K562 (cell line): Measurements from ENCODE around the gene WIPF2. TPM values are rescaled to one million over a fixed set of nuclear protein-coding genes. Genes with fewer than 3 reads are reported as not detected.
A peak's percentile ranks its signal among the peaks of the same experiment; 100 is the strongest.

Experiments
- ATAC-seq: fragments of 200-7000 bp; cut with Tn5 transposase; 3 replicates; pipeline ENCODE4 v1.9.1; 2020; ENCODE audit warnings: moderate library complexity
- BruUV-seq: library from RNA; stranded (reverse); fragments of 400-500 nt; replicated peaks from 2 replicates; lab custom pipeline; 2021; lab: Mats Ljungman, UMichigan
- CTCF ChIA-PET: fragments of 300-600 bp; formaldehyde crosslinking; extraction: SDS; loops from one replicate; lab custom pipeline; 2021; ENCODE audit warnings: low intra/inter-chr PET ratio; lab: Yijun Ruan, JAX
- POLR2A ChIA-PET: fragments of 300-600, 350-650 bp; sonication (Branson Sonifier 250); formaldehyde crosslinking; extraction: SDS; loops from one replicate; lab custom pipeline; 2021; ENCODE audit warnings: antibody characterized with exemption, inconsistent platforms; lab: Yijun Ruan, JAX
- DNase-seq, 4 experiments: peaks; one replicate each; pipeline versions ENCODE4 v3.0.0 to v3.0.0-alpha.2; 2011 to 2018; ENCODE audit warnings: low spot score in 3 of 4, mixed read lengths in 3 of 4; ENCODE audit errors: extremely low read depth in 1 of 4
- FAIRE-seq: peaks from 2 replicates; lab custom pipeline; 2011; peaks lifted over from hg19 to GRCh38; lab: Jason Lieb, UNC
- H2AFZ ChIP-seq: 2 replicates; pipeline ENCODE4 v1.6.0; 2011; ENCODE audit warnings: low read depth, low read length, control low read depth, inconsistent platforms
- H3K27ac ChIP-seq: fragments of 200-600 bp; 3 replicates; pipeline ENCODE4 v1.8.0; 2011; ENCODE audit warnings: low read depth, mild to moderate bottlenecking, control low read depth, inconsistent platforms, low read length, moderate library complexity, mixed read lengths; ENCODE audit errors: extremely low read depth
- H3K27me3 ChIP-seq, 2 experiments: fragments of 300-600 bp in 1 of 2; 2 replicates in 1 of 2; 3 replicates in 1 of 2; pipeline versions ENCODE4 v1.6.0 to v1.8.0; 2011; ENCODE audit warnings: inconsistent platforms in 2 of 2, low read length in 2 of 2, mild to moderate bottlenecking in 1 of 2, mixed read lengths in 1 of 2, moderate library complexity in 1 of 2; ENCODE audit not compliant: control insufficient read depth in 2 of 2, insufficient read depth in 2 of 2
- H3K36me3 ChIP-seq: fragments of 300-600 bp; 3 replicates; pipeline ENCODE4 v1.8.0; 2011; ENCODE audit warnings: mild to moderate bottlenecking, low read length, inconsistent platforms; ENCODE audit not compliant: control insufficient read depth, insufficient read depth
- H3K4me1 ChIP-seq, 2 experiments: fragments of 200-600 bp in 1 of 2; replicated peaks in 1 of 2; 2 replicates in 1 of 2; 3 replicates in 1 of 2; pipeline versions ENCODE4 v1.5.1 to v1.8.0; 2011; ENCODE audit warnings: inconsistent platforms in 2 of 2, low read length in 2 of 2, mild to moderate bottlenecking in 1 of 2, mixed read lengths in 1 of 2, moderate library complexity in 1 of 2; ENCODE audit not compliant: control insufficient read depth in 2 of 2, insufficient read depth in 2 of 2
- H3K4me2 ChIP-seq: 2 replicates; pipeline ENCODE4 v1.6.1; 2011; ENCODE audit warnings: low read length, control low read depth, inconsistent platforms, mixed read lengths; ENCODE audit not compliant: insufficient read depth
- H3K4me3 ChIP-seq: fragments of 200-600 bp; sonication (generic), shearing (Covaris generic); 2 replicates; pipeline ENCODE4 v1.5.1; 2016; ENCODE audit warnings: control low read depth, inconsistent platforms
- H3K79me2 ChIP-seq: fragments of 200-600 bp; 3 replicates; pipeline ENCODE4 v1.8.0; 2011; ENCODE audit warnings: low read length, inconsistent platforms; ENCODE audit not compliant: control insufficient read depth, insufficient read depth
- H3K9ac ChIP-seq, 2 experiments: 2 replicates each; pipeline versions ENCODE4 v1.6.0 to v1.6.1; 2011; ENCODE audit warnings: low read depth in 2 of 2, low read length in 2 of 2, control low read depth in 1 of 2, inconsistent platforms in 1 of 2, mild to moderate bottlenecking in 1 of 2, mixed read lengths in 1 of 2; ENCODE audit not compliant: insufficient read depth in 1 of 2
- H3K9me1 ChIP-seq: one replicate; pipeline ENCODE4 v1.6.0; 2011; ENCODE audit warnings: inconsistent platforms, mild to moderate bottlenecking, low read length, moderate library complexity; ENCODE audit not compliant: control insufficient read depth, insufficient read depth
- H3K9me3 ChIP-seq: replicated peaks from 2 replicates; pipeline ENCODE4 v1.5.1; 2011; ENCODE audit warnings: low read depth, low read length, inconsistent platforms; ENCODE audit not compliant: control insufficient read depth, insufficient read depth
- H4K20me1 ChIP-seq: replicated peaks from 2 replicates; pipeline ENCODE4 v1.6.1; 2011; ENCODE audit warnings: low read length, inconsistent platforms, mixed read lengths; ENCODE audit not compliant: control insufficient read depth, insufficient read depth
- NR2F6 ChIP-seq: fragments of 450-650 bp; formaldehyde crosslinking; IDR thresholded peaks from 2 replicates; pipeline ENCODE4 v1.4.0; 2020; ENCODE audit warnings: mild to moderate bottlenecking
- RHOXF2B ChIP-seq: fragments of 250-450 bp; sonication (Bioruptor Pico); conservative IDR thresholded peaks from 2 replicates; pipeline ENCODE4 v1.5.1; 2021
- ZC3H11A ChIP-seq: IDR thresholded peaks from 2 replicates; pipeline ENCODE4 v1.6.1; 2012; ENCODE audit warnings: low read depth, low read length, improper control_type of control experiment
- ZNF324 ChIP-seq: fragments of 250-450 bp; sonication (Bioruptor Pico); IDR thresholded peaks from 2 replicates; pipeline ENCODE4 v1.4.0; 2020; ENCODE audit warnings: mild to moderate bottlenecking
- WGBS: fragments of 100-300 bp; shearing (Covaris generic); methylation state at CpG from one replicate; pipeline ENCODE4 v1.1.6; 2016; ENCODE audit warnings: low coverage, mixed read lengths; ENCODE audit not compliant: insufficient coverage; ENCODE audit errors: missing lambda C conversion rate; 5-methylcytosine and 5-hydroxymethylcytosine counted together
- in situ Hi-C: fragments of 300-500 bp; cut with MboI; formaldehyde crosslinking; loops from 4 replicates; pipeline ENCODE4 v1.15.0; 2018; ENCODE audit warnings: inconsistent platforms, mixed read lengths
- intact Hi-C: fragments of 100-400 bp; cut with micrococcal nuclease; formaldehyde crosslinking; loops from 2 replicates; pipeline ENCODE4 v1.14.2; 2022
- polyA plus RNA-seq, 8 experiments: library from polyadenylated mRNA; depleted of rRNA in 4 of 8; stranded (reverse) in 5 of 8; unstranded in 3 of 8; fragments of >200 nt; fragmentation: Nextera tagmentation in 2 of 8; fragmentation: Illumina TruSeq in 1 of 8; extraction: Ambion mirVana in 2 of 8; extraction: Trizol in 1 of 8; gene quantifications; 2 replicates each; pipeline versions ENCODE4 v1.2.1 to v1.2.3, GENCODE V29; 2011 to 2014; ENCODE audit warnings: inconsistent platforms in 1 of 8, missing spikeins in 1 of 8
- total RNA-seq, 7 experiments: library from RNA; depleted of rRNA in 6 of 7; stranded (reverse); fragments of >200 nt in 6 of 7; fragmentation: Illumina TruSeq in 2 of 7; extraction: Trizol in 2 of 7; gene quantifications; 2 replicates each; pipeline versions ENCODE4 v1.2.1 to v1.2.3, GENCODE V29; 2011 to 2021; ENCODE audit warnings: low replicate concordance in 1 of 7
- TF ChIP-seq, protein P1 (sequence below): fragments of 450-650 bp; formaldehyde crosslinking; IDR thresholded peaks from 2 replicates; pipeline ENCODE4 v1.4.0; 2020; ENCODE audit warnings: mild to moderate bottlenecking
- TF ChIP-seq, protein P2 (sequence below): fragments of 250-450 bp; sonication (Bioruptor Pico); IDR thresholded peaks from 2 replicates; pipeline ENCODE4 v1.8.0; 2021; ENCODE audit warnings: mild to moderate bottlenecking, moderate library complexity
- TF ChIP-seq, protein P3 (sequence below): fragments of 250-450 bp; sonication (Bioruptor Pico); IDR thresholded peaks from 2 replicates; pipeline ENCODE4 v1.4.0; 2020; ENCODE audit warnings: mild to moderate bottlenecking, moderate library complexity
- TF ChIP-seq, protein P4 (sequence below): fragments of 250-450 bp; sonication (Bioruptor Pico); IDR thresholded peaks from 2 replicates; pipeline ENCODE4 v1.4.0; 2020
- TF ChIP-seq, protein P5 (sequence below): fragments of 250-450 bp; sonication (Bioruptor Pico); IDR thresholded peaks from 2 replicates; pipeline ENCODE4 v1.5.0; 2020; ENCODE audit warnings: mild to moderate bottlenecking, borderline replicate concordance
- TF ChIP-seq, protein P6 (sequence below): sonication (generic); formaldehyde crosslinking; IDR thresholded peaks from 2 replicates; pipeline ENCODE4 v1.8.1; 2023; ENCODE audit warnings: mild to moderate bottlenecking, missing genetic modification reagents
- TF ChIP-seq, protein P7 (sequence below): sonication (generic); formaldehyde crosslinking; IDR thresholded peaks from 2 replicates; pipeline ENCODE4 v1.8.1; 2022; ENCODE audit warnings: missing genetic modification reagents

Gene WIPF2
- total and polyA plus RNA-seq, 9 of the 15 experiments (the other 6 are each of a cell fraction or from before 2014, with no cell fraction given): 3.6 to 15.0 (median 5.3) TPM

DNA sequence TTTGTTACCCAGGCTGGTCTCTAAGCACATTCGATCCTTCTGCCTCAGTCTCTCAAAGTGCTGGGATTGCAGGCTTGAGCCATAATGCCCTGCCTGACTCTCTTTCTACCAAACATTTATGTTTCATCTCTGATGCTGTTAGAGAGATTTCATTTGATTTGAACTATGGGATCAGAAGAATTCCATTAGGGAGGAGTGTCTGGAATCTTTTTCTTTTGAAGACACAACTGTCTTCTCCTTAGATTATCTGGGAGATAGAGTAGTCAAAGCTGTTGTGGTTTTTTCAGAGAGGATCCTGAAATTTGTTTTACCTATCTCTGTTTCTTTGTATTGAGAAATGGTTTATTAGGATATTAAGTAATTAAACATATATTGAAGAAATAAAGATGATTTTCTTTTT lies 29.4 kb downstream of the WIPF2 start:
- POLR2A ChIA-PET: no interaction called here
- Histone ChIP-seq H3K9me1 (no peaks in the 10 kb centered on the region), H3K4me3 (no peak overlapping the region), H3K27ac (no peak overlapping the region), H3K9me3 (no peaks in the 10 kb centered on the region), H3K4me1 (peaks cover 4 to 7% of the 10 kb centered on the region in 2 experiments; a peak in 2 of 5 replicates), H3K9ac (no peak overlapping the region), H2AFZ (no peak overlapping the region), H3K27me3 (no peaks in the 10 kb centered on the region), H3K4me2 (no peak overlapping the region), H3K79me2 (peaks cover 32% of the 10 kb centered on the region), H3K36me3 (no peaks in the 10 kb centered on the region), H4K20me1 (0 out of 2 replicates have a peak, but pooled peaks cover 2% of the 10 kb centered on the region)
- BruUV-seq: no TSS peak
- no peak for ATAC-seq
- DNase-seq: peak in 1 of 4 experiments; percentile 1
- no peak for FAIRE-seq
- intact Hi-C loops: no loop called here
- CTCF ChIA-PET: no interaction called here
- in situ Hi-C loops: no loop called here
- 91% methylated on average over 1 of the region's 1 CpG for WGBS
- TF ChIP-seq ZC3H11A: no peak
- no peak for TF ChIP-seq ZNF324 (CRISPR knock-in tag)
- no peak for TF ChIP-seq RHOXF2B
- TF ChIP-seq, protein P1, sequence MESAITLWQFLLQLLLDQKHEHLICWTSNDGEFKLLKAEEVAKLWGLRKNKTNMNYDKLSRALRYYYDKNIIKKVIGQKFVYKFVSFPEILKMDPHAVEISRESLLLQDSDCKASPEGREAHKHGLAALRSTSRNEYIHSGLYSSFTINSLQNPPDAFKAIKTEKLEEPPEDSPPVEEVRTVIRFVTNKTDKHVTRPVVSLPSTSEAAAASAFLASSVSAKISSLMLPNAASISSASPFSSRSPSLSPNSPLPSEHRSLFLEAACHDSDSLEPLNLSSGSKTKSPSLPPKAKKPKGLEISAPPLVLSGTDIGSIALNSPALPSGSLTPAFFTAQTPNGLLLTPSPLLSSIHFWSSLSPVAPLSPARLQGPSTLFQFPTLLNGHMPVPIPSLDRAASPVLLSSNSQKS (CRISPR knock-in tag): no peak
- TF ChIP-seq, protein P2, sequence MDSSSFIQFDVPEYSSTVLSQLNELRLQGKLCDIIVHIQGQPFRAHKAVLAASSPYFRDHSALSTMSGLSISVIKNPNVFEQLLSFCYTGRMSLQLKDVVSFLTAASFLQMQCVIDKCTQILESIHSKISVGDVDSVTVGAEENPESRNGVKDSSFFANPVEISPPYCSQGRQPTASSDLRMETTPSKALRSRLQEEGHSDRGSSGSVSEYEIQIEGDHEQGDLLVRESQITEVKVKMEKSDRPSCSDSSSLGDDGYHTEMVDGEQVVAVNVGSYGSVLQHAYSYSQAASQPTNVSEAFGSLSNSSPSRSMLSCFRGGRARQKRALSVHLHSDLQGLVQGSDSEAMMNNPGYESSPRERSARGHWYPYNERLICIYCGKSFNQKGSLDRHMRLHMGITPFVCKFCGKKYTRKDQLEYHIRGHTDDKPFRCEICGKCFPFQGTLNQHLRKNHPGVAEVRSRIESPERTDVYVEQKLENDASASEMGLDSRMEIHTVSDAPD (CRISPR knock-in tag): no peak
- TF ChIP-seq, protein P3, sequence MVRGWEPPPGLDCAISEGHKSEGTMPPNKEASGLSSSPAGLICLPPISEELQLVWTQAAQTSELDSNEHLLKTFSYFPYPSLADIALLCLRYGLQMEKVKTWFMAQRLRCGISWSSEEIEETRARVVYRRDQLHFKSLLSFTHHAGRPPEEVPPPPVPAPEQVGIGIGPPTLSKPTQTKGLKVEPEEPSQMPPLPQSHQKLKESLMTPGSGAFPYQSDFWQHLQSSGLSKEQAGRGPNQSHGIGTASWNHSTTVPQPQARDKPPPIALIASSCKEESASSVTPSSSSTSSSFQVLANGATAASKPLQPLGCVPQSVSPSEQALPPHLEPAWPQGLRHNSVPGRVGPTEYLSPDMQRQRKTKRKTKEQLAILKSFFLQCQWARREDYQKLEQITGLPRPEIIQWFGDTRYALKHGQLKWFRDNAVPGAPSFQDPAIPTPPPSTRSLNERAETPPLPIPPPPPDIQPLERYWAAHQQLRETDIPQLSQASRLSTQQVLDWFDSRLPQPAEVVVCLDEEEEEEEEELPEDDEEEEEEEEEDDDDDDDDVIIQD (CRISPR knock-in tag): no peak
- TF ChIP-seq, protein P4, sequence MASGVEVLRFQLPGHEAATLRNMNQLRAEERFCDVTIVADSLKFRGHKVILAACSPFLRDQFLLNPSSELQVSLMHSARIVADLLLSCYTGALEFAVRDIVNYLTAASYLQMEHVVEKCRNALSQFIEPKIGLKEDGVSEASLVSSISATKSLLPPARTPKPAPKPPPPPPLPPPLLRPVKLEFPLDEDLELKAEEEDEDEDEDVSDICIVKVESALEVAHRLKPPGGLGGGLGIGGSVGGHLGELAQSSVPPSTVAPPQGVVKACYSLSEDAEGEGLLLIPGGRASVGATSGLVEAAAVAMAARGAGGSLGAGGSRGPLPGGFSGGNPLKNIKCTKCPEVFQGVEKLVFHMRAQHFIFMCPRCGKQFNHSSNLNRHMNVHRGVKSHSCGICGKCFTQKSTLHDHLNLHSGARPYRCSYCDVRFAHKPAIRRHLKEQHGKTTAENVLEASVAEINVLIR (CRISPR knock-in tag): no peak
- TF ChIP-seq, protein P5, sequence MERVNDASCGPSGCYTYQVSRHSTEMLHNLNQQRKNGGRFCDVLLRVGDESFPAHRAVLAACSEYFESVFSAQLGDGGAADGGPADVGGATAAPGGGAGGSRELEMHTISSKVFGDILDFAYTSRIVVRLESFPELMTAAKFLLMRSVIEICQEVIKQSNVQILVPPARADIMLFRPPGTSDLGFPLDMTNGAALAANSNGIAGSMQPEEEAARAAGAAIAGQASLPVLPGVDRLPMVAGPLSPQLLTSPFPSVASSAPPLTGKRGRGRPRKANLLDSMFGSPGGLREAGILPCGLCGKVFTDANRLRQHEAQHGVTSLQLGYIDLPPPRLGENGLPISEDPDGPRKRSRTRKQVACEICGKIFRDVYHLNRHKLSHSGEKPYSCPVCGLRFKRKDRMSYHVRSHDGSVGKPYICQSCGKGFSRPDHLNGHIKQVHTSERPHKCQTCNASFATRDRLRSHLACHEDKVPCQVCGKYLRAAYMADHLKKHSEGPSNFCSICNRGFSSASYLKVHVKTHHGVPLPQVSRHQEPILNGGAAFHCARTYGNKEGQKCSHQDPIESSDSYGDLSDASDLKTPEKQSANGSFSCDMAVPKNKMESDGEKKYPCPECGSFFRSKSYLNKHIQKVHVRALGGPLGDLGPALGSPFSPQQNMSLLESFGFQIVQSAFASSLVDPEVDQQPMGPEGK: no peak
- TF ChIP-seq, protein P6, sequence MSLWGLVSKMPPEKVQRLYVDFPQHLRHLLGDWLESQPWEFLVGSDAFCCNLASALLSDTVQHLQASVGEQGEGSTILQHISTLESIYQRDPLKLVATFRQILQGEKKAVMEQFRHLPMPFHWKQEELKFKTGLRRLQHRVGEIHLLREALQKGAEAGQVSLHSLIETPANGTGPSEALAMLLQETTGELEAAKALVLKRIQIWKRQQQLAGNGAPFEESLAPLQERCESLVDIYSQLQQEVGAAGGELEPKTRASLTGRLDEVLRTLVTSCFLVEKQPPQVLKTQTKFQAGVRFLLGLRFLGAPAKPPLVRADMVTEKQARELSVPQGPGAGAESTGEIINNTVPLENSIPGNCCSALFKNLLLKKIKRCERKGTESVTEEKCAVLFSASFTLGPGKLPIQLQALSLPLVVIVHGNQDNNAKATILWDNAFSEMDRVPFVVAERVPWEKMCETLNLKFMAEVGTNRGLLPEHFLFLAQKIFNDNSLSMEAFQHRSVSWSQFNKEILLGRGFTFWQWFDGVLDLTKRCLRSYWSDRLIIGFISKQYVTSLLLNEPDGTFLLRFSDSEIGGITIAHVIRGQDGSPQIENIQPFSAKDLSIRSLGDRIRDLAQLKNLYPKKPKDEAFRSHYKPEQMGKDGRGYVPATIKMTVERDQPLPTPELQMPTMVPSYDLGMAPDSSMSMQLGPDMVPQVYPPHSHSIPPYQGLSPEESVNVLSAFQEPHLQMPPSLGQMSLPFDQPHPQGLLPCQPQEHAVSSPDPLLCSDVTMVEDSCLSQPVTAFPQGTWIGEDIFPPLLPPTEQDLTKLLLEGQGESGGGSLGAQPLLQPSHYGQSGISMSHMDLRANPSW (CRISPR knock-in tag): no peak
- TF ChIP-seq, protein P7, sequence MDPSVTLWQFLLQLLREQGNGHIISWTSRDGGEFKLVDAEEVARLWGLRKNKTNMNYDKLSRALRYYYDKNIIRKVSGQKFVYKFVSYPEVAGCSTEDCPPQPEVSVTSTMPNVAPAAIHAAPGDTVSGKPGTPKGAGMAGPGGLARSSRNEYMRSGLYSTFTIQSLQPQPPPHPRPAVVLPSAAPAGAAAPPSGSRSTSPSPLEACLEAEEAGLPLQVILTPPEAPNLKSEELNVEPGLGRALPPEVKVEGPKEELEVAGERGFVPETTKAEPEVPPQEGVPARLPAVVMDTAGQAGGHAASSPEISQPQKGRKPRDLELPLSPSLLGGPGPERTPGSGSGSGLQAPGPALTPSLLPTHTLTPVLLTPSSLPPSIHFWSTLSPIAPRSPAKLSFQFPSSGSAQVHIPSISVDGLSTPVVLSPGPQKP (CRISPR knock-in tag): no peak
- TF ChIP-seq NR2F6 (CRISPR knock-in tag): no peak
